MM.1S (cell line): ENCODE data around the gene CYTH1.

Experiments
- DNase-seq: peaks from one replicate; pipeline ENCODE4 v3.0.0-alpha.2; 2015
- H2AFZ ChIP-seq: fragments of 300-600 bp; sonication (generic); 2 replicates; pipeline ENCODE4 v1.6.0; 2016; ENCODE audit warnings: antibody characterized with exemption, low read length
- H3F3A ChIP-seq: fragments of 300-600 bp; sonication (generic); 2 replicates; pipeline ENCODE4 v1.6.1; 2016; ENCODE audit warnings: mild to moderate bottlenecking, antibody characterized with exemption, low read length, moderate library complexity, mixed read lengths; ENCODE audit not compliant: insufficient read depth
- H3K27ac ChIP-seq: fragments of 300-600 bp; sonication (generic); 2 replicates; pipeline ENCODE4 v1.5.1; 2016; ENCODE audit warnings: mild to moderate bottlenecking, low read length
- H3K27me3 ChIP-seq: fragments of 300-600 bp; sonication (generic); replicated peaks from 2 replicates; pipeline ENCODE4 v1.6.0; 2016; ENCODE audit warnings: low read length; ENCODE audit not compliant: insufficient read depth
- H3K36me3 ChIP-seq: fragments of 300-600 bp; sonication (generic); replicated peaks from 2 replicates; pipeline ENCODE4 v1.6.1; 2016; ENCODE audit warnings: mild to moderate bottlenecking, low read length, mixed read lengths; ENCODE audit not compliant: insufficient read depth
- H3K4me1 ChIP-seq: fragments of 300-600 bp; sonication (generic); 2 replicates; pipeline ENCODE4 v1.6.1; 2016; ENCODE audit warnings: low read length, mixed read lengths
- H3K4me2 ChIP-seq: fragments of 300-600 bp; sonication (generic); 2 replicates; pipeline ENCODE4 v1.6.0; 2016; ENCODE audit warnings: low read depth, low read length
- H3K4me3 ChIP-seq: fragments of 300-600 bp; sonication (generic); 2 replicates; pipeline ENCODE4 v1.5.1; 2016; ENCODE audit warnings: low read length, mixed read lengths
- H3K79me2 ChIP-seq: fragments of 300-600 bp; sonication (generic); 2 replicates; pipeline ENCODE4 v1.6.1; 2016; ENCODE audit warnings: mixed run types, low read length, mixed read lengths
- H3K9ac ChIP-seq: fragments of 300-600 bp; sonication (generic); 2 replicates; pipeline ENCODE4 v1.6.1; 2016; ENCODE audit warnings: low read length, mixed read lengths
- H3K9me2 ChIP-seq: fragments of 300-600 bp; sonication (generic); replicated peaks from 2 replicates; pipeline ENCODE4 v1.6.1; 2016; ENCODE audit warnings: mild to moderate bottlenecking, low read length, mixed read lengths; ENCODE audit not compliant: insufficient read depth
- H3K9me3 ChIP-seq: fragments of 300-600 bp; sonication (generic); replicated peaks from 2 replicates; pipeline ENCODE4 v1.6.1; 2016; ENCODE audit warnings: mild to moderate bottlenecking, low read length, mixed read lengths; ENCODE audit not compliant: insufficient read depth
- H4K20me1 ChIP-seq: fragments of 300-600 bp; sonication (generic); 2 replicates; pipeline ENCODE4 v1.6.1; 2016; ENCODE audit warnings: mild to moderate bottlenecking, low read length, moderate library complexity, mixed read lengths; ENCODE audit not compliant: insufficient read depth
- CTCF ChIP-seq: fragments of 300-600 bp; sonication (generic); IDR thresholded peaks from 2 replicates; pipeline ENCODE4 v1.5.1; 2016; ENCODE audit warnings: antibody characterized with exemption, low read length, mixed read lengths
- EZH2 ChIP-seq: fragments of 300-600 bp; sonication (generic); optimal IDR thresholded peaks from 2 replicates; pipeline ENCODE3; 2017; ENCODE audit warnings: low read depth, mild to moderate bottlenecking, antibody characterized with exemption, low read length, mixed read lengths
- EZH2phosphoT487 ChIP-seq: fragments of 300-600 bp; sonication (generic); IDR thresholded peaks from 2 replicates; pipeline ENCODE4 v1.6.1; 2018; ENCODE audit warnings: antibody characterized with exemption, low read length

Gene CYTH1

GRCh38 chr17:78643326-78643725, 138.7 kb downstream of the CYTH1 start:
- Histone ChIP-seq H3K4me3 (no peak overlapping the region), H3K27ac (no peak overlapping the region), H3K4me1 (peaks cover 7% of the 10 kb centered on the region; the same call in 1 of the 2 replicates), H2AFZ (no peak overlapping the region), H3F3A (peaks cover 3% of the 10 kb centered on the region; the same call in 1 of the 2 replicates), H3K36me3 (no peaks in the 10 kb centered on the region), H3K9me3 (no peaks in the 10 kb centered on the region), H3K9me2 (no peaks in the 10 kb centered on the region), H3K4me2 (no peak overlapping the region), H4K20me1 (no peaks in the 10 kb centered on the region), H3K27me3 (no peaks in the 10 kb centered on the region), H3K9ac (no peak overlapping the region), H3K79me2 (no peaks in the 10 kb centered on the region)
- DNase-seq: no peak
- TF ChIP-seq EZH2phosphoT487: no peak
- no peak for TF ChIP-seq EZH2
- TF ChIP-seq CTCF: no peak

GRCh38 chr17:78642707-78643106, 139.4 kb downstream of the CYTH1 start:
- Histone ChIP-seq H3K9ac (no peak overlapping the region), H3K9me3 (no peaks in the 10 kb centered on the region), H3K4me3 (no peak overlapping the region), H3K9me2 (no peaks in the 10 kb centered on the region), H3K36me3 (no peaks in the 10 kb centered on the region), H2AFZ (no peak overlapping the region), H3K4me2 (no peak overlapping the region), H3K27me3 (no peaks in the 10 kb centered on the region; the same call in 1 of the 2 replicates), H3K4me1 (peaks cover 7% of the 10 kb centered on the region; the same call in 1 of the 2 replicates), H3K27ac (no peak overlapping the region), H4K20me1 (no peaks in the 10 kb centered on the region), H3K79me2 (no peaks in the 10 kb centered on the region), H3F3A (peaks cover 3% of the 10 kb centered on the region; the same call in 1 of the 2 replicates)
- no peak for DNase-seq
- no peak for TF ChIP-seq EZH2phosphoT487
- no peak for TF ChIP-seq CTCF
- TF ChIP-seq EZH2: no peak

- Histone ChIP-seq H3K9me3 (no peaks in the 10 kb centered on the region), H3F3A (peaks cover 3% of the 10 kb centered on the region; the same call in 1 of the 2 replicates), H3K9me2 (no peaks in the 10 kb centered on the region), H2AFZ (no peak overlapping the region), H3K9ac (no peak overlapping the region), H3K36me3 (no peaks in the 10 kb centered on the region), H3K4me3 (no peak overlapping the region), H3K27ac (no peak overlapping the region), H3K4me1 (peaks cover 7% of the 10 kb centered on the region; the same call in 1 of the 2 replicates), H4K20me1 (no peaks in the 10 kb centered on the region), H3K27me3 (peaks cover 3% of the 10 kb centered on the region; the same call in 1 of the 2 replicates), H3K79me2 (no peaks in the 10 kb centered on the region), H3K4me2 (no peak overlapping the region)
- no peak for DNase-seq
- TF ChIP-seq CTCF: no peak
- TF ChIP-seq EZH2phosphoT487: no peak
- TF ChIP-seq EZH2: no peak
These were observed 140.4 kb downstream of the CYTH1 start for GRCh38 chr17:78641666-78642065.
